ENCODE data around the gene KRT28. TPM values are rescaled to one million over a fixed set of nuclear protein-coding genes. Genes with fewer than 3 reads are reported as not detected.

The KRT28 gene
- total RNA-seq, 4 donors from 2014 or later, result 1.0 to 32.0 (median 11.6) TPM

- peaks cover 18% of the 10 kb centered on the region for H3K27me3 ChIP-seq
- DNase-seq (ENCODE audit: low spot score in 2 of 2), result peak; percentile 82 to 89
- 12% methylated on average over 13 of the region's 13 CpGs for WGBS
These were observed 3.9 kb upstream of the KRT28 start for GRCh38 chr17:40803617-40804082.

GRCh38 chr17:40801157-40801556 lies 1.4 kb upstream of the KRT28 start:
- peaks cover 22% of the 10 kb centered on the region for H3K27me3 ChIP-seq
- peaks cover 3% of the 10 kb centered on the region for H3K4me1 ChIP-seq
- no peak for DNase-seq (ENCODE audit: low spot score in 2 of 2)
- 83% methylated on average over 2 of the region's 2 CpGs for WGBS
- H3K36me3 ChIP-seq, result no peaks in the 10 kb centered on the region
- no peak overlapping the region for H3K27ac ChIP-seq
- no peaks in the 10 kb centered on the region for H3K9me3 ChIP-seq
- TF ChIP-seq POLR2A (IDR thresholded peaks at IDR 0.05) (no peak), CTCF (IDR thresholded peaks at IDR 0.05) (no peak), POLR2AphosphoS5 (IDR thresholded peaks at IDR 0.05) (no peak), EP300 (IDR thresholded peaks at IDR 0.05) (no peak)
- H3K4me3 ChIP-seq, result no peak overlapping the region

More at GRCh38 chr17:40803617-40804082, 3.9 kb upstream of the KRT28 start:
- TF ChIP-seq POLR2AphosphoS5 (IDR thresholded peaks at IDR 0.05) (no peak), CTCF (IDR thresholded peaks at IDR 0.05) (peak; percentile 80 to 88), POLR2A (IDR thresholded peaks at IDR 0.05) (no peak)
- H3K27ac ChIP-seq, result no peak overlapping the region
- H3K9me3 ChIP-seq, result no peaks in the 10 kb centered on the region
- peaks cover 3% of the 10 kb centered on the region for H3K4me1 ChIP-seq
- H3K4me3 ChIP-seq, result no peak overlapping the region
- H3K36me3 ChIP-seq, result no peaks in the 10 kb centered on the region

GRCh38 chr17:40800381-40800780 lies 622 bp upstream of the KRT28 start:
- H3K27ac ChIP-seq, result no peak overlapping the region
- peaks cover 3% of the 10 kb centered on the region for H3K4me1 ChIP-seq
- DNase-seq (ENCODE audit: low spot score in 2 of 2), result no peak
- H3K27me3 ChIP-seq, result peaks cover 24% of the 10 kb centered on the region
- no peak overlapping the region for H3K4me3 ChIP-seq
- TF ChIP-seq EP300 (IDR thresholded peaks at IDR 0.05), result no peak
- TF ChIP-seq CTCF (IDR thresholded peaks at IDR 0.05), result no peak
- TF ChIP-seq POLR2A (IDR thresholded peaks at IDR 0.05), result no peak
- no peak for TF ChIP-seq POLR2AphosphoS5 (IDR thresholded peaks at IDR 0.05)
- no peaks in the 10 kb centered on the region for H3K36me3 ChIP-seq
- no peaks in the 10 kb centered on the region for H3K9me3 ChIP-seq
- WGBS, result 70% methylated on average over 1 of the region's 1 CpG

- Histone ChIP-seq H3K27ac (no peak overlapping the region), H3K4me3 (no peak overlapping the region), H3K36me3 (no peaks in the 10 kb centered on the region), H3K9me3 (no peaks in the 10 kb centered on the region), H3K27me3 (peaks cover 21% of the 10 kb centered on the region), H3K4me1 (peaks cover 4% of the 10 kb centered on the region)
- TF ChIP-seq POLR2AphosphoS5 (IDR thresholded peaks at IDR 0.05) (no peak), CTCF (IDR thresholded peaks at IDR 0.05) (no peak), POLR2A (IDR thresholded peaks at IDR 0.05) (no peak), EP300 (IDR thresholded peaks at IDR 0.05) (no peak)
- no peak for DNase-seq (ENCODE audit: low spot score in 2 of 2)
- whole genome bisulfite sequencing, result 81% methylated on average over 27 of the region's 27 CpGs
These were observed 2.9 kb downstream of the KRT28 start for GRCh38 chr17:40796846-40797245.

GRCh38 chr17:40795019-40795667 lies 4.6 kb downstream of the KRT28 start:
- no peak overlapping the region for H3K4me3 ChIP-seq
- TF ChIP-seq EP300 (IDR thresholded peaks at IDR 0.05) (no peak), POLR2A (IDR thresholded peaks at IDR 0.05) (no peak), CTCF (IDR thresholded peaks at IDR 0.05) (no peak)
- H3K27ac ChIP-seq, result no peak overlapping the region
- H3K9me3 ChIP-seq, result no peaks in the 10 kb centered on the region
- peaks cover 12% of the 10 kb centered on the region for H3K4me1 ChIP-seq
- H3K36me3 ChIP-seq, result no peaks in the 10 kb centered on the region
- no peak for DNase-seq (ENCODE audit: low spot score in 2 of 2)
- H3K27me3 ChIP-seq, result peaks cover 19% of the 10 kb centered on the region
- WGBS, result 75% methylated on average over 10 of the region's 10 CpGs
